Cardiac septum (tissue), 1 donor: ENCODE results near the gene HEATR5B. TPM values are rescaled to one million over a fixed set of nuclear protein-coding genes. Genes with fewer than 3 reads are reported as not detected.
A peak's percentile ranks its signal among the peaks of the same experiment; 100 is the strongest.
"Not testable (repeated sequence)": the region's sequence is repeated elsewhere in the genome, so short reads cannot be mapped to it uniquely, and the experiment has no call there.

Source experiments
- DNase-seq: peaks from one replicate; pipeline ENCODE4 v3.0.0-alpha.2; 2020; ENCODE audit warnings: low spot score
- intact Hi-C: fragments of 100-400 bp; cut with DNase I; formaldehyde crosslinking; loops from one replicate; pipeline ENCODE4 v1.14.0; 2022
- total RNA-seq: library from RNA; stranded (reverse); fragmentation: NEBNext Ultra II Directional; extraction: Animal tissue kit (Norgen Biotek cat#: 25700); gene quantifications from one replicate; pipeline ENCODE4 v1.2.1, GENCODE V29; 2021
- donor health status: DM: no; HTN: no; CAD: no.

HEATR5B gene
- total RNA-seq, 1 donor from 2014 or later, result 16.8 TPM

DNA sequence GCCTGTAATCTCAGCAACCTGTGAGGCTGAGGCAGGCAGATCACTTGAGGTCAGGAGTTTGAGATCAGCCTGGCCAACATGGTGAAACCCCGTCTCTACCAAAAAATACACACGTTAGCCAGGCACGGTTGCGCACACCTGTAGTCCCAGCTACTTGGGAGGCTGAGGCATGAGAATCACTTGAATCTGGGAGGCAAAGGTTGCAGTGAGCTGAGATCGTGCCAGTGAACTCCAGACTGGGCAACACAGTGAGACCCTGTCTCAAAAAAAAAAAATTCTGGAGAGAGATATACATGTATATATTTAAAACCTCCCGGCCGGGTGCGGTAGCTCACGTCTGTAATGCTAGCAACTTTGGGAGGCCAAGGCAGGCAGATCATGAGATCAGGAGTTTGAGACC lies 84.8 kb downstream of the HEATR5B start:
- intact Hi-C loops, DNase-seq: not testable (repeated sequence)

- no peak for DNase-seq
- intact Hi-C loops, result no loop called here
Observed at GRCh38 chr2:36993841-36994620, 90.1 kb downstream of the HEATR5B start.

GRCh38 chr2:36988008-36988407 lies 96.2 kb downstream of the HEATR5B start:
- intact Hi-C loops, result no loop called here
- DNase-seq, result no peak

DNA sequence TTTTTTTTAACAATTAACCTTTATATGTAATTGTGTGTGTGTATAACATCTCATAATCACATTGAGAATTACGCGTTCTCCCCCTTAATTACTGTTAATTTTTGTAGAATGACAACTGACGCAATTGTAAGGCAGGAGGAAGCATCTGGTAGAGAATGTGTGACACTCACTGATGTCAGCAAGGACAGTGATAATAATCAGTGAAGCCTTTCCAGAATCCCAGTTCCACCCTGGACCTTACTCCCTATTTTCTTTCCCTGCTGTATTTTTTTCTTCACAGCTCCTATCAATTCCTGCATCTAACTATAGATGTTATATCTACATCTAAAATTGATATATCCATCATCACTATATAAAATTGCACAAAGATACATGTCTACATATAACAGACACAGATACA lies 101.7 kb downstream of the HEATR5B start:
- intact Hi-C loops, result no loop called here
- DNase-seq, result no peak

- DNase-seq, result no peak
Observed at GRCh38 chr2:36981911-36982310, 102.3 kb downstream of the HEATR5B start.

GRCh38 chr2:36979007-36979406 lies 105.2 kb downstream of the HEATR5B start:
- intact Hi-C loops, result not testable (repeated sequence)

More at GRCh38 chr2:36981911-36982310, 102.3 kb downstream of the HEATR5B start:
- intact Hi-C loops, result no loop called here

DNA sequence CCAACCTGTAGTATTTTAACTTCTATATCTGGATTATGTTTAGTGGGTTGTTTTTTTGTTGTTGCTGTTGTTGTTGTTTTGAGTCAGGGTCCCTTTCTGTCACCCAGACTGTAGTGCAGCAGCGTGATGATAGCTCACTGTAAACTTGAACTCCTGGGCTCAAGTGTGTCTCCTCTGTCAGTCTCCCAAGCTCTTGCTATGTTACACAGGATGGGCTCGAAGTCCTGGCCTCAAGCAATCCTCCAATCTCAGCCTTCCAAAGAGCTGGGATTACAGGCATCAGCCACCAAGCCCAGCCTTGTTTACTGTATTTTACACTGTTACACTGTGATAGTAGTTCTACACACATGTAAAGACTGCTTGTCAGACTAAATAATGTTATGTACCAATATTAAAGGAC lies 108.1 kb downstream of the HEATR5B start:
- intact Hi-C loops, result no loop called here
- DNase-seq, result no peak

More at GRCh38 chr2:36979007-36979406, 105.2 kb downstream of the HEATR5B start:
- not testable (repeated sequence) for DNase-seq

- intact Hi-C loops, result no loop called here
- DNase-seq, result no peak
Observed at GRCh38 chr2:36975306-36975705, 108.9 kb downstream of the HEATR5B start.

DNA sequence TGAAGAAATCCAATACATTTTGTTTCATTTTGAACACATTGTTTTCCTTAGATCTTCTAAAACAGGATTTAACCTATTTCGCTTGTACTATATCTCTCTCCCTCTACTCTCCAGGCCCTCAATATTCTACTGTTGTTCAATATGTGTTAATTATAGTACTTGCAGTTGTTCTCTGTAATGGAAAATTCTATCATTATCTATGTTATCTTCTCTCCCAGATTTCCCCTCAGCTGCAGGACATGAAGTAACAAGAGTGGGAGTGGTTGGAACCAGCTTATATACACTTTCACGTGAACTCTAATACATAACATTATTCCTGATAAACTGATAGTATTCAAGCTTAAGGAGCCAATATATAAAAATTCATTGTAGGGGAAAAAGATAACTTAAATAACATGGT lies 110.9 kb downstream of the HEATR5B start:
- intact Hi-C loops, result no loop called here
- no peak for DNase-seq

DNA sequence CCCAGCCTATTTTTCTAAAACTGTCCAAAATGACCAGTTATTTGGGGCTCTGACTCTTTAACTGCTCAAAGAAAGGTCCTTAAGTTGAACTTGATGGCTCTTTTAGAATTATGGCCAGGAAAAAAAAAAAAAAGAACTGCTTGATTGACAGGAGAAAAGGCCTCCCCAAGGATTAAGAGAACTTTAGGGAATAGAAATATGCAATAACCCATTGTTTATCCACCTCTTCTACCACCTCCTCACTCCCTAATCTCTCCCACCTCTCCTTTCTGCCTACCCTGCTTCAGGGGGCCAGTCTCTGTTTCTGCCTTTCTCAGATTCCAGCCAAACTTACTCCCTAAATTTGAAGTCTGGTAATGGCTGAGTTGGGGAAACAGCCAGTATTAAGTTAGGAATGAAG lies 112.2 kb downstream of the HEATR5B start:
- intact Hi-C loops, result no loop called here
- DNase-seq, result no peak

DNA sequence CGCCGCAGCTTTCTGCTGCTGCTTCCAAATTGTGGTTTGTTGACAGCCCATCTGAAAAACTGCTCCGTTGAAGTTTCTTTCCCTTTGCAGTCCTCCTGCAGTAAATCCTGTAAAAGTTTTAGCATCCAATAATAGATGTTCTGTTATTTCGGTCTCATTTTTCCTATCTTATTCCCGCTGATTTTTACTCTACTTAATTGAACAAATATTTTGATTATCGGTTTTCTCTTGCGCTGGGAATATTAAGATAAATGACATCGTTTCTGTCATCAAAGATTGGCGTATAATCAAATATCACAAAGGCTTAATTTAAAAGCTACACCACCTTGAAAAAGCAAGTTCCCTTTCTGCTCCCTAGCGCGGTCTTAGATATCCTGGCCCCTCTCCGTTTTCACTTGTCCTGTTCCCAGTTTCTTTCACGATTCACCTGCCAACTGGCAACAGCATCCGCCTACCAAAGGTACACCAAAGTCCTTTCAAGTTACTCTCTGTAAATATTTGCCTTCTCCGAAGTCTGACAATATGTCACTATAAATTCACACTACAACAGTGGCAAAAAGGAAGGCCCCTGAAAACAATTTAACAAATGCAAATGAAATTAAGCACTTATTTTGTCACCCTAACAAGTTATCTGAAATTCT lies 116.8 kb downstream of the HEATR5B start:
- intact Hi-C loops, result loop anchor here (5.0 kb wide), 1 partner anchor 50 kb away; no protein-coding TSS in a partner anchor
- DNase-seq, result no peak

DNA sequence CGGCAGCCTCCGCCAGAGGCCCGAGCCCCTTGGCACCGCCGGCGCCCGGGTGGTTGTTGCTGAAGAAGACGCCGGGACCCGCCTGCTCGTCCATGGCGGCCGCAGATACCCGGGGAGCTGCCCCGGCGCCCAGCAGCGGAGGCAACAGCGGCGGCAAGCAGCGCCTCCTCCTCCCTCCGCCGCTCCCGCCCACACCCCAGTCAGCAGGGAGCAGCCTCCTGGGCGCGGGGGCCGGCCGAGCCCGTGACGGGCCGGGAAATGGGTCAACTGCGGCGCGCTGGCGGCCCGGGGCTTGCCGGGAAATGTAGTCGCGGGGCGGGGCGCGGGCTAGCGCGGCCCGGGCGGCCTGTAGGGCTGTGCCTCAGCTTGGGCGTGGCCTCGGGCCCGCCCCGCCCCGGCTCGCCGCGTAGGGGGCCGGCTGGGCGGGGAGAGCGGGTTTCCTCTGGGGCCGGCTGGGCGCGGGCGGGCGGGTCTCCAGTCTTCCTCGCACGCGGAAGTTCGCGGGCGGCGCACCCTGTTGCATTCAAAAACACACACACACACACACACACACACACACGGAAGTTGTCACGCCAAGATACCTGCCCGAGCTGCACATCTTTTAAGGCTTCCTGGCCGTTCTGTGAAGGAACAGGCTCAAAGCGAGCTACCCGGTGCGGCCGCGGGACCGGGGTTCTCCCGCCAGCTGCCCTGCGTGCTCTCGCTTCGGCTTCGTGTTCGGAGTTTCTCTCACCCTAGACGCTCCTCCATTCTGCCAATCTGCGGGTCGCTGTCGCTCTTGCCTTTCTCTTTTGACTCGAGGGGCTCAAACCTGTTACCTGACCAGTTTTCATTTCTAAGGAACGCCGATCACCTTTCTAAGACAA lies 117.6 kb downstream of the HEATR5B start, which contains the start of gene STRN:
TSS of gene STRN (minus strand) at position 167 of the 866 bp plus-strand sequence. CDS start at position 94, 73 bp downstream.
- intact Hi-C loops, result loop anchor here (5.0 kb wide), 1 partner anchor 51 kb away; no protein-coding TSS in a partner anchor
- peak; percentile 99 for DNase-seq

GRCh38 chr2:36965751-36966369 lies 118.3 kb downstream of the HEATR5B start:
- peak; percentile 78 for DNase-seq
- intact Hi-C loops, result loop anchor here (5.0 kb wide), 1 partner anchor 51 kb away; no protein-coding TSS in a partner anchor

DNA sequence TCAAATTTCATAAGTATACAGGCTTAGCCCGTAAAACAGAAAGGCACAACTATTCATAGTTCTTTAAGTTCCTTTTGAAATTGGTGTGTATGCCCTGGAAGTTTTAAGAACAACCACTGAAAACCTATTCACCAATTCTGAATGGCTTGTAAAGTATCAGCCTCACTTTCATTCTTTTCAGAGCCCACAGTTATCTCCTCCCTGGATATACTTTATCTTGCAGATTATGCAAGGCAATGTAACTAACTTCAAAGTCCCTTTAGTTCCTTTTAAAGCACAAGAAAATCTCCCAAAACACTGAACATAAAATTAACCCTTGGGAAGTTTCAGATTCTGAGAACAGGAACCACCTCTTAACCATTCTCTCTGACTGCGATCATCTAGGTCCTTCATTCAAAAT lies 119.0 kb downstream of the HEATR5B start:
- no peak for DNase-seq
- intact Hi-C loops, result loop anchor here (5.0 kb wide), 1 partner anchor 52 kb away; no protein-coding TSS in a partner anchor

- intact Hi-C loops, result loop anchor here (5.0 kb wide), 1 partner anchor 53 kb away; no protein-coding TSS in a partner anchor
- DNase-seq, result no peak
Observed at GRCh38 chr2:36964496-36965058, 119.6 kb downstream of the HEATR5B start.

- intact Hi-C loops, result no loop called here
Observed at GRCh38 chr2:36963734-36964133, 120.4 kb downstream of the HEATR5B start.

DNA sequence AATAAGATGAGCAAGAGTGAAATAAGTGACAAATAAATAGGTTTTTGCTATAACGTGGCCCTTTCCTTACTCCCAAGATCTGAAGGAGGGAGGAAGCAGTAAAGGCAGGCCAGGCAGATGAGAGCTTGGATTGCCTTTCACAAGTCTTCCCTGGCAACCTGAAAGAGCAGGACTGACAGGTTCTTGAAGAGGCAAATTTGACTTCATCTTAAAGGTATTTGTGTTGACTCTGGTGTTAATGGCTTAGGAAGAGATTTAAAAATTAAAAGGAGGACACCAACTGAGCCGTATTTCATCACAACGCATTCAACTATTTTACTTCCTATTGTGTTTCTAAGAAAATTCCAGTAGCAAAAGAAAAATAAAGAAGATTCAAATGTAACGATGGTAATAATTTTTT lies 121.1 kb downstream of the HEATR5B start:
- intact Hi-C loops, result no loop called here

More at GRCh38 chr2:36963734-36964133, 120.4 kb downstream of the HEATR5B start:
- no peak for DNase-seq

GRCh38 chr2:36960773-36961172 lies 123.4 kb downstream of the HEATR5B start:
- intact Hi-C loops, result no loop called here

More for the DNA sequence above, 121.1 kb downstream of the HEATR5B start:
- DNase-seq, result no peak

More at GRCh38 chr2:36960773-36961172, 123.4 kb downstream of the HEATR5B start:
- DNase-seq, result no peak
